Sigmoid colon (tissue), 4 donors: ENCODE results near the gene QRFP.

Source experiments
- CTCF ChIP-seq, 4 experiments: fragments of 450-650 bp in 3 of 4; fragments of 200-600 bp in 1 of 4; IDR thresholded peaks; one replicate each; pipeline ENCODE4 v1.5.1; 2016 to 2019; ENCODE audit warnings: antibody characterized with exemption in 4 of 4, mild to moderate bottlenecking in 3 of 4, moderate library complexity in 2 of 4
- POLR2A ChIP-seq, 2 donors: fragments of 450-650 bp; IDR thresholded peaks; one replicate each; pipeline ENCODE4 v1.6.1; 2016; ENCODE audit warnings: antibody characterized with exemption in 2 of 2, mild to moderate bottlenecking in 2 of 2, moderate library complexity in 2 of 2
- POLR2AphosphoS5 ChIP-seq, 4 donors: sonication (generic); formaldehyde crosslinking; IDR thresholded peaks; one replicate each; pipeline ENCODE4 v1.6.1; 2017; ENCODE audit warnings: antibody characterized with exemption in 4 of 4

- TF ChIP-seq POLR2AphosphoS5 (IDR thresholded peaks at IDR 0.05): no peak
- TF ChIP-seq POLR2A (IDR thresholded peaks at IDR 0.05): no peak
- TF ChIP-seq CTCF (IDR thresholded peaks at IDR 0.05): no peak
Observed at GRCh38 chr9:130872508-130872907, 24.1 kb downstream of the QRFP start.
